Stimulated activated CD8-positive, alpha-beta memory T cell treated with anti-CD3 and anti-CD28 coated beads, Interleukin-4, amount 100 ng/mL, for 24 hours (primary cell): Measurements from ENCODE around the gene ITGB8.

Experiments
- DNase-seq: peaks from one replicate; pipeline ENCODE4 v3.0.0-alpha.2; 2020; ENCODE audit warnings: low read depth

ITGB8 gene

GRCh38 chr7:20430664-20431063 is 100.0 kb downstream of the ITGB8 start:
- no peak for DNase-seq

- no peak for DNase-seq
Measured at GRCh38 chr7:20431146-20431545, 100.4 kb downstream of the ITGB8 start.

GRCh38 chr7:20432071-20432470 is 101.4 kb downstream of the ITGB8 start:
- no peak for DNase-seq

- DNase-seq: no peak
Measured at GRCh38 chr7:20435305-20435704, 104.6 kb downstream of the ITGB8 start.

GRCh38 chr7:20438248-20438647 is 107.5 kb downstream of the ITGB8 start:
- no peak for DNase-seq

- DNase-seq: no peak
Measured at GRCh38 chr7:20438694-20439376, 108.1 kb downstream of the ITGB8 start.

- DNase-seq: no peak
Measured at GRCh38 chr7:20439416-20440185, 108.9 kb downstream of the ITGB8 start.

- no peak for DNase-seq
Measured at GRCh38 chr7:20440472-20441105, 109.9 kb downstream of the ITGB8 start.

GRCh38 chr7:20441346-20441745 is 110.6 kb downstream of the ITGB8 start:
- no peak for DNase-seq

- DNase-seq: no peak
Measured at GRCh38 chr7:20441991-20442441, 111.3 kb downstream of the ITGB8 start.

GRCh38 chr7:20442951-20443350 is 112.3 kb downstream of the ITGB8 start:
- no peak for DNase-seq

- DNase-seq: no peak
Measured at GRCh38 chr7:20444030-20444800, 113.5 kb downstream of the ITGB8 start.

- DNase-seq: no peak
Measured at GRCh38 chr7:20447021-20447650, 116.4 kb downstream of the ITGB8 start.

- DNase-seq: no peak
Measured at GRCh38 chr7:20449176-20449575, 118.5 kb downstream of the ITGB8 start.

GRCh38 chr7:20450536-20450935 is 119.8 kb downstream of the ITGB8 start:
- DNase-seq: no peak

GRCh38 chr7:20454202-20454601 is 123.5 kb downstream of the ITGB8 start:
- DNase-seq: no peak

GRCh38 chr7:20456701-20457100 is 126.0 kb downstream of the ITGB8 start:
- no peak for DNase-seq

GRCh38 chr7:20458521-20458920 is 127.8 kb downstream of the ITGB8 start:
- DNase-seq: no peak

- no peak for DNase-seq
Measured at GRCh38 chr7:20459419-20459818, 128.7 kb downstream of the ITGB8 start.

GRCh38 chr7:20464891-20465290 is 134.2 kb downstream of the ITGB8 start:
- no peak for DNase-seq
